PC-3 (cell line): ENCODE measurements around the gene NUDT6.

ENCODE experiments used
- CTCF ChIP-seq: fragments of 300-600 bp; sonication (generic); conservative IDR thresholded peaks from 2 replicates; pipeline ENCODE4 v1.5.1; 2017; ENCODE audit warnings: antibody characterized with exemption, low read depth, mild to moderate bottlenecking, low read length
- EZH2 ChIP-seq: fragments of 300-600 bp; sonication (generic); IDR thresholded peaks from one replicate; pipeline ENCODE4 v1.6.1; 2017; ENCODE audit warnings: antibody characterized with exemption, mild to moderate bottlenecking, low read length; ENCODE audit not compliant: unreplicated experiment
- EZH2phosphoT487 ChIP-seq: fragments of 300-600 bp; sonication (generic); IDR thresholded peaks from 2 replicates; pipeline ENCODE4 v1.6.1; 2018; ENCODE audit warnings: mild to moderate bottlenecking, antibody characterized with exemption, low read length, borderline replicate concordance

DNA sequence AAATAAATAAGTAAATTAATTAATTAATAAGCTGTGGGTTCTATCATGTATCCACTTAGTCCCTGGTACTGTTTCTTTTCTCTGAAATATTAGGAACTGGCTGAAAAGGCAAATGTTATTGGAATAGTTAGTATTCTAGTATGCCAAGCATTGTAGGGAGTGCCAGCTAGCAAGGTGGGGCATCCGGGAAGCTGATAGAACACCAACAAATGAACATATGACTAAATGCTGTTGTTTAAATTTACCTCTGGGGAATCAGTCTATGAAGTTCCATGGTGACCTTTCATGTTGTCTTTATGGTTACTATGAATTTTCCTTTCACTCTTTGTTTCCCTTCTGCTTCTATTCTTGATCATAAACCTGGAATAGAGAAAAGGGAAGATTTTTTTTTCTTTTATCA is 32.7 kb downstream of the NUDT6 start:
- TF ChIP-seq CTCF, result no peak
- TF ChIP-seq EZH2, result no peak
- no peak for TF ChIP-seq EZH2phosphoT487
